HG03439 (cell line): ENCODE measurements around the gene C12orf42.
A peak's percentile ranks its signal among the peaks of the same experiment; 100 is the strongest.

Experiments used
- ATAC-seq: cut with Tn5 transposase; IDR thresholded peaks from one replicate; pipeline ENCODE4 v1.9.1; 2021; ENCODE audit warnings: mild to moderate bottlenecking, moderate library complexity; ENCODE audit not compliant: unreplicated experiment

The C12orf42 gene

DNA sequence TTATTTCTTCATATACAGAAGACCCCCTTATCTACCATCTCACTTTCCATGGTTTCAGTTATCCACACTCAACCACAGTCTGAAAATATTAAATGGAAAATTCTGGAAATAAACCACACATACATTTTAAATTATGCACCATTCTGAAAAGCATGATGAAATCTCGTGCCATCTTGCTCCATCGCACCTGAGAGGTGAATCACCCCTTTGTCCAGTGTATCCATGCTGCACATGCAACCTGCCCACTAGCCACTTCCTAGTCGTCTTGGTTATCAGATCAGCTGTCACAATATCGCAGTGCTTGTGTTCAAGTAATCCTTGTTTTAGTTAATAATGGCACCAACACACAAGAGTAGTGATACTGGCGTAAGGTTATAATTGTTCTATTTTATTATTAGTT lies 145.7 kb downstream of the C12orf42 start:
- no peak for ATAC-seq

DNA sequence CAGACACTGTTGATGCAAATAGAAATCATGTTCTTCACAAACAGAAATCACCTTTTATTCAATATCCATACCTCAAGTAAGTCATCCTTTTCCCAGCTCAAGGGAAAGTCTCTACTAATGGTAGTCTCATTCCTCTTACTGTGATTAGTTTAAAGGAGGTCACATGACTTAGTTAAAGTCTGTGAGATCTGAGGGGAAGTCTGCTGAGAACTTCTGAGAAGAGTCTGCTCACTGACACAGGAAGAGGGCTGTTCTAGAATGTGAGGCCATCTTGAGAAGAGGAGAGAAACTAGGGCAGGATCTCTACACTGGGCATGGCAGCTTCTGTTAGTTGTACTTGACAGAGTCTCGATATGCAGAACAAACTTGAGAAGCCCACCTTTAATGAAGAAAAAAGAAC lies 146.8 kb downstream of the C12orf42 start:
- ATAC-seq = no peak

DNA sequence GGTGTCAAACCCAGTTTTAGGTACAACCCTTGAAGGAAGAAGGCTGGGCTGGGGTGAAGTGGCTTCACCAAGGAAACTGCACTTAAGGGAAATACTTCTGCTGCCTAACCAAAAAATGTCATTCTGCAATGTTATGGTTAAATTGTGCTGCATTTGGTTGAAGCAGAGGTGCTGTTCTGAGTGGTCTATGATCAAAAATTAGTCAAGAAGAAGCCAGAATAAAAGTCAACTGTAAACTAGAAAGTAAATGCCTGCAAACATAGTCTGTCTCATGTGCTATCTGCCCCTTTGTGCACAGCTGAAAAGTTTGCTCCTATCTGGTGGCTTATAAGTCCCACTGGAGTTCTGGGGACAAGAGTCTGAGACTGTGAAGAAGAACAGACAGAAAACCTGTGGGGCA lies 158.8 kb downstream of the C12orf42 start:
- no peak for ATAC-seq

DNA sequence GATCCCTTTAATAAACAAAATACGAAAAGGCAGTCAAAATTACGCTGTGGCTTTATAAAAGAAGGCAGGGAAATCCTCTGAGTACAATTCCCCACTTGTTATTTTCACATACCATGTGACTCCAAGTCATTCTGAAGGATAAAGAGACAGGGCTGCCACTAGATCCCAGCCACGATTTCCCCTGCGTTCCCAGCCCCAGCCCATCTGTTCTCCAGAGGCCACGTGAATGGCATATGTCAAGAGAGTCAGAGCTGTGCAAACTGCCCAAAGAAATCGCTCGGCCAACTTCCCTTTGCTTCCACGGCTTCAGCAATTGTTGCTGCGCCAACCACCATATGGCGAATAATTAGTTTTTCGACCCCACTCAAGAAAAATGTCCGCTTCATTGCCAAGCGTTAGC lies 161.3 kb downstream of the C12orf42 start:
- ATAC-seq = no peak

DNA sequence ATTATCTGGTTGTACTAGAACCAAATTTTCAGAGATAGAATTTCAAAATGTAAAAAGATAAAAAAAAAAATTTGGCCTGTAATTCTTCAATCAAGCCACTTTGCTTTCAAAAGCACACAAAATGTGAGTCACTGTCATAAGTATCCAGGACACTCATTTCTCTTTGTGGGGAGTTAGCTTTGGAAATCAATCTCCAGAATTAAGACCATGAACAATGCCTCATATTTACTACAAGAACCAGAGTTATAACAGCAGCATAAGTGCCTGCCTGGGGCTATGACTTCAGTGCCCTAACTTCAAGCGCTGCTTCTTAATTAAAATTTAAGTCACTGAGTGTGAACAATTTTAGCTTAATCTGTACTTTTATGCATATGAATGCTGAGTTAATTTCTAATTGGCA lies 162.1 kb downstream of the C12orf42 start:
- ATAC-seq = no peak

DNA sequence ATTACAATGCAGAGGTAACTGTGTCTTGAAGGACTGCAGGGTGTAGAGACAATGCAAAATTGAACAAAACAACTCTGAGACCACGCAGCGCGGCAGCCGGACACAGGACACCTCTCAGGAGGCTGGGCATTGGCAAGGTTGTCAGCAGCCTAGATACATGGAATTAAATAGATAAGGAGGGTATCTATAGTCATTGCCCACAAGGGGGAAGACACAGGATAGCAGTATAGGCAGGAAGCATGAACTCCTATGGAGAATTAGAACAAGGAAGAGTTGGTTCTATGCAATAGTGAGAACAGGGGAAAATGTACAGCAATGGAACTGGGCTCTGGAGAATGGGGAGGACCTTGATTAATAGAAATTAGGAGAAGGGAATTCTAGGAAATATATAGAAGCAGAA lies 164.1 kb downstream of the C12orf42 start:
- ATAC-seq = no peak

DNA sequence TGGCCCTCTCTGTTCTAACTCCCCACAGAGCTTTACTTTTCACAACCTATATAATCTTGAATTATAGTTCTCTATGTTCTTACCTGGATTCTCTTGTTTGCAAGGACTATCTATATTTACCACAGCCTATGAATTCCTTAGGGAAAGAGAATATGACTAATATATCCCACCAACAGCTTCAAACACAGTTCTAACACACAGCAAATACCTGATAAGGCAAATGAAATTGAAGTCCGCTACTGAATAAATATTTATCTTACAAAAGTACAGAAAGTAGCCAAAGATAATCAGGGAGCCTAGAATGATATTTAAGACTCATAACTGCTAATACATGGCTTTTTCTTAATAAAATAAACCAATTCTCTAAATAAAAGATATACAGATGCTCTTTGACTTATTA lies 165.1 kb downstream of the C12orf42 start:
- ATAC-seq = no peak

DNA sequence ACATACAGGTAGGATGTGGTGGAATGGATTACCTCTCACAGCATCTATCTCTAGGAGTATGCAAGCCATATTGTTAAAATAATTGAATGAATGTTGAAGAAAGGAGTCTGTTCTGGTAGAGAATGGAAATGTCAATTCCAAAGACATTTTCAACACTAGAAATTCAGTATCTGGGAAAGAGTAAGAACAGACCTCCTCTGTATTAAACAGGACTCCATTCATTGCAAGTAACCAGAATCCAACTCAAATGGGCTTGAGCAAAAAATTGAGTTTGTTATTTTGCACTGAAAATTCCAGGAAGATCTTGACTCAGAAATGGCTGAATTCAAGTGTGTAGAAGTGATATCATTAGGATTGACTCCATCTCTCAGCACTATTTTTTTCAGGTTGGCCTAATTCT lies 168.1 kb downstream of the C12orf42 start:
- ATAC-seq = no peak

DNA sequence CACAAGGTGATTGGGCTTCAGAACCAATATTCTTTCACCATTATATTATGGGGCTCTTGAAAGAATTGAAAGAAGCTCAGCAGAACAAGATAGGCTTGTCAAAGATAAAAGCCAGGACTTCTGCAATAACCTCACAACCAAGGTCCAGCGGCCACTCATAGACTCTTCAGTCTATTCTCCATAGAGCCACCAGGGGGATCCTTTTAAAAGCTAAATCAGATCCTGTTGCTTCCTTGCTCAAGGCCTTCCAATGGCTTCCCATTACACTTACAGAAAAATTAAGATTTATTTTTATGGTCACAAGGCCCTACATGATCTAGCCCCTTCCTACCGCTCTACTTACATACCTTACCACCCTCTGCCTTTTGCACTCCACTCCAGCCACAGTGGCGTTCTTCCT lies 169.6 kb downstream of the C12orf42 start:
- ATAC-seq = no peak

DNA sequence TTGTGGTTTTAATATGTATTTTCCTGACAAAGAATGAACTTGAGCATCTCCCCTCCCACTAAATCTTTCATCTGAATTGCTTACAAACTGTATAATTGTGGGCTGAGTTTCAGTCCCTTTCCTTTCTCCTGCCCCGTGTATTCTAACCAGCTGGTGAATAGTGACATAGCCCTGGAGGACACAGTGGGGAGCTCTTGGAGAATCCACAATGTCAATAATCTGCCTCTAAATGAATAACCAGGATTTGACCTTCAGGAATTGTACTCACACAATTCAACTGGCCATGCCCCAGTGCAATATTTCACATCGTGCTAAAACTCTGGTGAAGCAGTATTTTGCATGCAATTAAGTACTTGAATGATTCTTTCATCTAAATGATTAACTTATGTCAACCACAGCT lies 177.2 kb downstream of the C12orf42 start:
- no peak for ATAC-seq

DNA sequence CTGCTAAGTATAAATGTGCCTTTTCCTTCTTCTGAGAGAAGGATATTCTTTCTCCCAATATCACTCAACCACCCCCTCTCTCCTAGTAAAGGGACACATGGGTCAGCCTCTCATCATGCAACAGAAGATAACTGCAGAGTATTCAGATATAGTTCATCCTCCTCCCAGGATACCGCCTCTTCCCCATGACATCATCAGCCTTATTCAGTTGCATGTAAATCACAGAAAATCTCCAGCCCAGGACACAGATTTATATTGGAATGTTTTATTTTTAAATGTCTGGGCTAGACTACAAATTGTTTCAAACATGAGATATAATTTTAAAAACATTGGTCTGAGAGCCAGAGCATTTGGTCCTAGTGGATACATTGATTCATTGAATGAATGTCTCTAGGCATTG lies 178.5 kb downstream of the C12orf42 start:
- ATAC-seq = no peak

DNA sequence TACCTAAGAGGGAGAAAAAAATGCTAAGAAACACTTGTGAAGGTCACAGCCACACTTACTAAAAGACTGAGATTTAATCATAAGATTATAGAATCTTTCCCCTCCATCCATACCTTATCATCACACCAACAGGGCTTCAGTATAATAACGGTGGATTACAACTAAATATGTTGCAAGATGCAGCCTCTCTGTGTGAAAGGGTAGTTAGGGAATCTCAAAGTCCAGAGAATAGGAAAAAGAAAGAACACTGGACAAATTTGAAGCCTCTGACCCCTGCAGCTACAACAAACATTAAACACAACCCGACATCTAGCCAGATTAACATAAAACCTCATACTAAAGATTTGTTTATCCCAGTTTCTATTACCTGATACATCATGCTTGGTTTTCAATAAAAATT lies 181.0 kb downstream of the C12orf42 start:
- no peak for ATAC-seq

DNA sequence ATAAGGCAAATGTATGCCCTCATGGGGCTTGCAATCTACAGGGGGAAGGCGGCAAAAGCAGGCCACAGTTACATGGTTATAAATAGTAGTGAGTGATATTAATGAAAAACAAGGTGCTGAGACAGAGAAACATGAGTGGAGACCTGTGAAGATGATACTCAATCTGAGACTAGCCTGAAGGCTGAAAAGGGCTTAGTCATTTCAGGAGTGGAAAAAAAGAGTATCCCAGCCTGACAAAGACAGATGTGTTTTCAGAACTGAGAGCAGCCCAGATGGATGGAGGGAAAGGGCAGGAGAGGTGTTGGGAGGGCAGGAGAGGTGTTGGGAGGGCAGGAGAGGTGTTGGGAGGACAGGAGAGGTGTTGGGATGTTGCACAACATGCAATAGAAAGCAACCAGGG lies 181.9 kb downstream of the C12orf42 start:
- no peak for ATAC-seq

DNA sequence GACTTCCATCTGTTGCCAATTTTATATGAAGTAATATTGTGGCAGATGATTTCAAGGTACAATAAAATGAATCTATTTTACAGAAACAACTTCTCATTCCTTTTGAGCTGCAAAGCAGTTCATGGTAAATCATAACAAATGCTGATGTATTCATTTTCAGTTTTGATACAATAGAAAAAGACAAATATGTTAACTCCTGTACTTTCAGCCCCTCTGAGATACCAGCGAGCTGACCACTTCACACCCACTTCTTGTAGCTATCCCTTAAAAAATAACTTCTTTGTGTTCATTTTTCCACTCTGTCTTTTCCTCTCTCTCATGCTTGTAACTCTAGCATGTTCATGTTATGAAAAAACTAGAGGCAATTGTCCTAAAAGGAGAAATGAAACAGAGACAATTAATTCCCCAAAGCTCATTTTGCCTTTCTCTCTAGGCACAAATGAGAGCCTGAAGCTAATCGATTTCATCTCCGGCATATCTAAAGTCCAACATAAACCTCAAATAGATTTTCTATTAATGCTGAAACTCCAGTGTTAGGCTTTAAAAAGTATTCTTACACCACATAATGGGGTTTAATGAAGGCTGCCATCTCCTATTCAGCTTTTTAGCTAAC lies 182.9 kb downstream of the C12orf42 start:
- ATAC-seq = no peak

DNA sequence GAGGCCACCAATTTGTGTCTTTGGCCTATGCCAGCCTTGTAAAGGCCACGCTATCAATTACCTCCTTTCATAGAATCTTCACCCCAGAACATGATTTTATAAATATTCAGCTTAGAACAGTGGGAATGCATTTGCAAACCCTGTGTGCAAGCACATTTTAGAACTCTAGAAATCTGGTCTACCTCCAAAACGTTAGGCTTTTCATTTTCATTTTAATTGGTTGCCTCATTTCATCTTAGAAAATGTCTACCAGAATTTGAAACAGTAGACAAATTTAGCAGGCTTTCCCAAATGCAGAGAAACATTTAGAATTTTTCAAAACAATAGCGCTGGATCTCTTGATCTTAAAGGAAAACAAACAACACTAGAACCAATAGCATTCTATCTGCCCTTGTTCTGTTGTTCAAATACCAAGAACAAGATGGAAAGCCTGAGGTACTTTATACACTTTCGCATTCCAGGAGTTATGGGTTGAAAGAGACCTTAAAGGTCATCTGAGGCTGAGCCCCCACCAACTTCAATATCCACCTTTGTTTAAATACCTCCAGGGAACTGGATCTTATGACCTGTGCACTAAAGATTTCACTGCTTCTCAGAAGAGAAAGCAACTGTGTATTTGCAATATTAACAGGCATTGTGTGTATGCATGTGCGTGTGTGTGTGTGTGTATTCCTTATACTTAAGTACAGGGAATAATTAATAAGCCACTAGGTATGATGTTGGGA lies 185.1 kb downstream of the C12orf42 start:
- no peak for ATAC-seq

DNA sequence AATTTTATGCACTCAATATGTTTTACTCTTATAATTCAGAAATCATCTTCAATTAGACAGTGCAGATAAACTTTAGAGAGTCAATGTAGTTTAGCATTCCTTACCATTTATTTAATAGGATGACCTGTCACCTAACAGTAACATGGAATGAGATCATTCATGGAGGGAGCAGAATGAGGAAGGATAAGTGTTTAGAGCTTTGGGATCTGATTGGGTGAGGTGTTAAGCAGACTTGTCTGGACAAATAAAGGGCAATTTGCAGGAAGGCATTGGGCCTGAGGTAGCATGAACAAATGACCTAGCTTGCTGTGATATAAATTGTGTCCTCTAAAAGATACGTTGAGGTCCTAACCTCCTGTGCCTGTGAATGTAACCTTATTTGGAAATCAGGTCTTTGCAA lies 187.4 kb downstream of the C12orf42 start:
- no peak for ATAC-seq

DNA sequence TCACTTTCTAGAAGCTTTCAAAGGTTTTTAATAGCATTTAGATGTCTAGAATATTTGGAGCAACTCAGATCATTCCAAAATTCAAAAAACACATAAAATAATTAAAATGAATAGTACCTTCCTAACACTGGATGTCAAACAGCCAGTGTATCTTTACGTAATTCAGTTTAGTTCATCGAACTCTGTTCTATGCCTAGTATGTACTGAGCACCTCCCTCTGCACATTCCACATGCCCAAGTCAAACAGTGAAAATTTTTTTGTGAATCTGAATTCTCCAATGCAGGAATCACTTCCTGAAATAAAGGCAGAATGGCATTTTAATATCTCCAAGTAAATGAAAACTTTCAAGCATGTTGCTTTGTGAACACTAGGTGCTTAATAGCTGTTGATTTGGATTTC lies 192.3 kb downstream of the C12orf42 start:
- ATAC-seq = no peak

DNA sequence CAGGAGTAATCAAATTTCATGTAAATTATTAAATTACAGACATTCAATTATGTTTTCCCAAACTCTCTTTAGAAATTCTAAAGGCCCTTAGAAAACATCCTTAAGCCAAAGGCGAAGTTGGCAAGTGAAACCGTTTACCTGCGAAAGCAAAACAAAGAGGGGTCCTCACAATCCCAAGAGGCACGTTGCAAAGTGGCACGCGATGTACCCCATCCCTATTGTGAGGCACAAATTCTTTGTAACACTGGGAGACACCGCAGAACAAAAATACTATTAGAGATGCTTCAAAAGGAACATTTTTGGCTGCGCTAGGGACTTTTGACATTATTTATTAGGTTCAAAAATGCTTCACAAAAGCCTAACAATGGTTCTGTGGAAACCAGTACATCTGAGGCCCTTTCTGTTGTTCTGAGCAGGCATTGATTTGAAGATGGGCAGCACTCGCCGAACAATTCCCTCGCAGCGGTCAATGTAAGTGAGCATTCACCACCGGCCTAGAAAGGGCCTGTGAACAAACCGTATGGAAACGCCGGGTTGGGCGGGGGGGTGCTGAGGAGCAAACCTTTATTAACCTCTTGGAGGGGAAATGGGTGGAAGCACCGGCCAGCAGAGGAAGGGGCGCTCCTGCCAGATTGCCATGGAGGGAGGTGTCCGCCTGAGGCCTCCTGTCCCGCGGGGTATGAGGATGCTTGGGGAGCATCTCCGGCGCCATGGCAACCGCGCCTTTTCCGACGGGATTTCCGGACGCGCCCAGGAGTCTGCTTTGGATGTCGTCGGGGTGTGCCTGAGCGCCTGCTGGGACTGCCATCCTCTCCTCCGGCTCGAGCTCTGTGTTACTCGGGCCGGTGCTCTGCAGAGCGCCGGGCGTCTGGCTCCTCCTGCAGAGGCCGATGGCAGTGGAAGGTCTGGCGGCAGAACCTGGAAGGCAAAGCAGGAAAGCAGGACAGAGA lies 193.9 kb downstream of the C12orf42 start:
- ATAC-seq = no peak

DNA sequence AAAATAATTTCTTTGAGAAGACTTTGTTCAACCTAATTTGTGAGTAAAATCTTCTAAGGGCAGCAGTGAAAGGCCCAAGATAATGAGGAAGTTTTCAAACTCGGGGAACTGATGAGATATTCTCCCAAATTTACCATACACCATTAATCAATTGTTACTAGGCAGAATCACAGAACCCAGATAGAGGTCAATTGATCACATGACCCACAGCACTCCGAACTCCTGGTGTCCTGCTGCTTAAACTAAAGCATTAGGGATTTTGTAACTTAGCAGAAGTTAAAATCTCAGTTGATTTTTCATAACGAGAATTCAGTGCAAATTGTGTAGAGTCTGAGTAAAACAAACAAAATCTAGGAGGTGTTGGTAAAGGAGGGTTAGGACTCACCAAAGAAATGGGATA lies 207.8 kb downstream of the C12orf42 start:
- ATAC-seq = no peak

DNA sequence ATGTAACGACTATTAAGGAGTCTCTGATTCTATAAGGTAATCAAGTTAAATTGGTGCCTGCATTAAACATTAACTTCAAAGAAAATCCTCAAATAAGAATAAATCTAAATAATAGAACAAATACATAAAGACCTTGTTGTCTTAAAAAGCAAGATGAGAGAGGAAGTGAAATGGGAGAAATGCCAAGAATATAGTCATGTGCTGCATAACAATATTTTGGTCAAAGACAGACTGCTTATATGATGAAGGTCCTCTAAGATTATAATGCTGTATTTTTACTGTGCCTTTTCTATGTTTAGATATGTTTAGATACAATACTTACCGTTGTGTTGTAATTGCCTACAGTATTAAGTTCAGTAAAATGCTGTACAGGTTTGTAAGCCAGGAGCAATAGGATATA lies 213.6 kb downstream of the C12orf42 start:
- ATAC-seq = no peak

DNA sequence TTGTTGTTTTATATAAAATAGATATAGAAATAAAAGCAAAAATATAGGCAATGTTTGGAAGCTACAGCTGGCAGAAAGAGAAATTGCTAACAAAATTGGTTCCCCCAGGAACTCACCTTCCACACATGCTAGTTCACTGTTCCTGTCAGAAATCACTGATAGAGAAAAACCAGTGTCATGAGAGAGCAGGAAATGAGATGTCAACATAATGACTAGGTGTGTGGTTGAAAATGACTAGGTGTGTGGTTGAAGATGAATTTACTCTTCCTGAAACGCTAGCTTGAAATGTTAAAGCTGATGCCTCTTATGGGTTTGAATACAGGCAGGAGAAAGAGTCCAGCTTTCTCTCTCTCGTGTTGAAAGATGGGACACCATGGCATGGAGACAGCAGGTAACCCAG lies 216.3 kb downstream of the C12orf42 start:
- ATAC-seq = peak; percentile 89

DNA sequence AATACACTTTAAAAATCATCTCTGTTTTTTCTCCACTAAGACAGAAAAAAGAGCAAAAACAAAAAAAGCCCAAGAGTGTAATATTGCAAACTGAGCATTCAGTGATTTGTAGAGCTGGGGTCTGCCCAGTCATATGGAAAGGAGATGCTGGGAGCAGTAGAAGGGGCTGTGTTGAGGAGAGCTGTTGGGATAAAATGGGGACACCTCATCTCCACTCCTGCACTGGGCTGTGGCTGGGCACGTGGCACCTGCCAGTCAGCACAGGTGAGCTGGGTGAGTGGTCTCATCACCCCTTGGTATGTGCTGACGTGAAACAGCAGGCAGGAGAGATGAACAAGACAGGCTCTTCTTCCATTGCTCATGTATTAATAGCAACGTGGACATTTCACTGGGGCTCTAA lies 217.4 kb downstream of the C12orf42 start:
- no peak for ATAC-seq
